ENCODE measurements around the gene LCE4A.

LCE4A gene

DNA sequence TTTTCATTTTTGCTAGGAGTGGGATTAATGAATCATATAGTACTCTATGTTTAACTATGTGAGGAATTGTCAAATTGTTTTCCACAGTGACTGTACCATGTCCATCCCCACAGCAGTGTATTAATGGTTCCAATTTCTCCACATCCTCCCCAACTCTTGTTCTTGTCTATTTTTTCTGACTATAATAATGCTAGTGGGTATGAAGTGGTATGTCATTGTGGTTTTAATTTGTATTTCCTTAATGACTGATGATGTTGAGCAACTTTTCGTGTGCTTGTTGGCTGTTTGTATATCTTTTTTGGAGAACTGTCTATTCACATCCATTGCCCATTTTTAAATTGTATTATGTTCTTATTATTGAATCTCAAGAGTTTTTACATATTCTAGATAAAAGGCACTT, 39.9 kb downstream of the LCE4A start:
- no peak for DNase-seq

- no peak for DNase-seq
Measured at GRCh38 chr1:152752225-152752624, 44.3 kb downstream of the LCE4A start.

DNA sequence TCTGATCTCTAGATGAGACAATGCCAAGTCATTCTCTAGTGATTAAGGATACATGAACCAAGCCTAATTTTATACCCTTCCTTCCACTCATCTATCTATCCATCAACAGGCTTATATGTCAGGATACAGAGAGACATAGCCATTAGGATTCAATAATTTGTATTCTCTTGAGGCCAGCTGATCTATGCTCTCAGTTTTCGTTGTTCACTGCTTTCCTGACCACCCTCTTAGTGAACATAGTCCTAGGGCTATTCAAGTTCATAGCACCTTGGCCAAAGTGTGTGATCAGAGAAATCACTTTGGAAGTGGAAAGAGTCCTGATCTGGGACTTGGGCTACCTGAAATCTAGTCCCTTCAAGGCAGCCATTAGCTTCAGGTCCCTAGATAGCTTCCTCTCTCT, 45.6 kb downstream of the LCE4A start:
- DNase-seq, result no peak

DNA sequence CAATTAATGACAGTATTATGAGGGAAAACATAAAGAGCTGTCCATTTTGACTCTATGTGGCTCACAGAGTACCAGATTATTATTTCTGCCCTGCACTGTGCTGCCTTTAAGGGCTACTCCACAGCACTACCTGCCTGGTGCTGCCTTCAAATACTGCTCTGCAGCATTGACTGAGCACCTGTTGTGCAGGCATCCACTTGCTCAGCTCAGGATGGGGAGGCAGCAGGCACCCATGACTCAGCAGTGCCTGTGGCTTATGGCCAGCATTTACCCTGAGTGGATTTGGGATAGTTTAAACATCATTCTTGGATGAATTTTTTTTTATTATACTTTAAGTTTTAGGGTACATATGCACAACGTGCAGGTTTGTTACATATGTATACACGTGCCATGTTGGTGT, 48.9 kb downstream of the LCE4A start:
- DNase-seq, result no peak

DNA sequence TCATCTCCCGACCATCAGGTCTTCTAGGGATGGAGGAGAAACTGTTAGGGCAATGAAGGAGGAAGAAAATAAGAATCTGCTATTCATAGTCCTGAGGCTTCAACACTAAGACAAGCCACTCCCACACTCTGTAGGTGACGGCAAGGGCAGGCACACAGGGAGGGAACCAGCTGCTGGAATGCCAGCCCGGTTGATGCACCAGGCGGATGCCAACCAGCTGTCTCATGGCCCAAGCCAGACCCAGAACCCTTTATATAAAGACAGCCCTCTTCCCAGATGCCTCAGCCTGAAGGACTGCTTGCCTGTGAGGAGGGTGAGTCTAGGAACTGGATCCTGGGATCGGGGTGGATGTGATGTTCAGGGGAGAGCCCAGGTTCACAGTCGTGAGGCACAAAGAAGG, 49.8 kb downstream of the LCE4A start, which contains the start of gene KPRP:
Gene KPRP (plus strand): TSS at position 279 of the 400 bp plus-strand sequence. CDS start 1,564 bp downstream, outside the sequence.
- no peak for DNase-seq

DNA sequence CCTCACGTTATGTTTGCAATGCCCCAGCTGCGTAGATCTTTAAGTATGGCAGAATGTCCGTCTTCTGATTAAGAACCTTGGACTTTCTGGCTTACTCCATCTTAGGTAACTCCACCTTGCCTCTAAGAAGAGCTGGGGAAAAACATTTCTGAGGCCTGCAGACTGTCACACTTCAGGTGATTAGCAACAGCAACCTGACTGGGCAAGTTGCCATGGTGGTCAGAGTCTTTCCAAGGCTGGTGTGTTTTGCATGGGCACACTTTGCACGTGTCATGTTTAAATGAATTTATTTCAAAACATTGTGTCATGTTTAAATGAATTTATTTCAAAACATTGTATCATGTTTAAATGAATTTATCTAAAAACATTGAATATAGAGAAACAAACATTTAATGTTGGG, 50.7 kb downstream of the LCE4A start:
- no peak for DNase-seq
